T-helper 2 cell treated with Interferon-gamma antibody and Interleukin-4, amounts not matched to agents 100 ng/mL and 5 ng/mL, for 36 hours (primary cell): ENCODE results near the gene GGN. TPM values are rescaled to one million over a fixed set of nuclear protein-coding genes. Genes with fewer than 3 reads are reported as not detected.
"Not testable (repeated sequence)": the region's sequence is repeated elsewhere in the genome, so short reads cannot be mapped to it uniquely, and the experiment has no call there.

Experiments used
- intact Hi-C: fragments of 100-400 bp; cut with micrococcal nuclease; formaldehyde crosslinking; loops from one replicate; pipeline ENCODE4 v1.15.1; 2023
- total RNA-seq: library from RNA; stranded (reverse); gene quantifications from 2 replicates; pipeline ENCODE4 v1.2.3, GENCODE V29; 2022

Gene GGN
- total RNA-seq, 1 donor from 2014 or later = 0.11 TPM

GRCh38 chr19:38411898-38412297 lies 24.1 kb upstream of the GGN start:
- intact Hi-C loops = not testable (repeated sequence)

- intact Hi-C loops = no loop called here
These were observed 23.3 kb upstream of the GGN start for GRCh38 chr19:38411041-38411712.

GRCh38 chr19:38410407-38410806 lies 22.6 kb upstream of the GGN start:
- intact Hi-C loops = not testable (repeated sequence)

DNA sequence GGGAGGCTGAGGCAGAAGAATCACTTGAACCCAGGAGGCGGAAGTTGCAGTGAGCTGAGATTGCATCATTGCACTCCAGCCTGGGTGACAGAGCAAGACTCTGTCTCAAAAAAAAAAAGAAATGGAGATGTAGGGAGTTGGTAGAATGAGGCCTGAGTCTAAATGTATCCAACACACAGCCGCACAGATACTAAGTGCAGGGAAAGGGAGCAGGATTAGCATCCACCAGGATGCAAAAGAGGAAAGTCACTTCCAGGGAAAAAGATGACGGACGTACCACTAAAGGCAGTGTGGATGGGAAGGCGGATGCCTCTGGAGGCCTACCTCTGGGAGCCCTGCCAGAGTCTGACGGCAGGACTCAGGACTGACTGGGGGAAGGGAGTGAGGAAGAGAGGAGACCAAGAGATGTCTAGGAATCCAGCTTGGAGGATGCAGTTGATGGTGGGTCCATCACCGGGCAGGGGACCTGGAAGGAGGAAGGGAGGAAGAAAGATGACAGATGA lies 21.8 kb upstream of the GGN start:
- intact Hi-C loops = no loop called here

- intact Hi-C loops = no loop called here
These were observed 17.4 kb upstream of the GGN start for GRCh38 chr19:38405276-38405675.

DNA sequence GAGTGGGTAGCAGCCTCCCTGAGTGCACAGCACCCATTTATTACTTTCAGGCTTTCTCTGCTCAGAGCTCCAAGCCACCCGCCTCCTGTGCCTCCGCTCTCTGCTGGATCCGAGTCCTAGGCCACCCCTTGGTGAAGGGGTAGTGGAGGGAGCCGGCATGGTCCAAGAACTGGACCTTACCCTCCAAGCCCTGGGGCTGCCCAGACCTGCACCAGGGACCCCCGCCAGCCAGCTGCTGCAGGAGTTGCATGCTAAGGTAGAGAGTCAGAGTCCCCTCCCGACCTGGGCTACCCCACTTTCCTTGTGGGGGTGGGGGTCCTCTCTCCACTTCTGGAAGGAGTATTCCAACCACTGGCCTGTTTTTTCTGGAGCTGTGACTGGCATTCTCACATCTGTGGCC lies 17.0 kb upstream of the GGN start:
- intact Hi-C loops = loop anchor here (5.0 kb wide), 1 partner anchor 447 kb away; no protein-coding TSS in a partner anchor

- intact Hi-C loops = loop anchor here (1.0 to 5.0 kb wide), 9 partner anchors 14 to 550 kb away; partner anchors contain the start of genes EIF3K, GGN, MRPS12 and NFKBIB
These were observed 15.3 kb upstream of the GGN start, which contains the start of gene FAM98C for GRCh38 chr19:38402967-38403674. Gene FAM98C, plus strand, starts transcription at chr19:38403093. Its CDS starts 61 bp downstream, at chr19:38403154.

GRCh38 chr19:38402623-38402966 lies 14.8 kb upstream of the GGN start:
- intact Hi-C loops = loop anchor here (1.0 to 5.0 kb wide), 6 partner anchors 14 to 550 kb away; partner anchors contain the start of genes EIF3K, GGN, NFKBIB and PSMD8

- intact Hi-C loops = loop anchor here (5.0 kb wide), 1 partner anchor 451 kb away; no protein-coding TSS in a partner anchor
These were observed 13.3 kb upstream of the GGN start for GRCh38 chr19:38401148-38401547.

DNA sequence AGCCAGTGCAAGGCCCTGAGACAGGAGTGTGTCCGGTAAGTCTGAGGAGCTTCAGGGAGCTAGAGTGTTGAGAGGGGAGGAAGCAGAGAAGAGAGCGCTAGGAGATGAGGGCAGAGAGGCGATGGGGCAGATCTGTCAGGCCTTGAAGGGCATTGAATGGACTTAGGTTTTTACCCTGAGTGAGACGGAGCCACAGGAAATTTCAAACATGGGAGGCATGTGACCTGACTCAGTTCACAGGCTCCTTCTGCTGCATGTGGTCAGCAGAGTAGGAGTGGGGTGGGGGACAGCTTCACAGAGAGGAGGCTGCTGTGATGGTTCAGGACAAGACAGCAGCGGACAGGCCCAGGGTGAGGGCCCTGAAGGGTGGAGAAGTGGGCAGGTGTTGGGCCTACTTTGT lies 12.5 kb upstream of the GGN start:
- intact Hi-C loops = loop anchor here (5.0 kb wide), 1 partner anchor 452 kb away; no protein-coding TSS in a partner anchor

DNA sequence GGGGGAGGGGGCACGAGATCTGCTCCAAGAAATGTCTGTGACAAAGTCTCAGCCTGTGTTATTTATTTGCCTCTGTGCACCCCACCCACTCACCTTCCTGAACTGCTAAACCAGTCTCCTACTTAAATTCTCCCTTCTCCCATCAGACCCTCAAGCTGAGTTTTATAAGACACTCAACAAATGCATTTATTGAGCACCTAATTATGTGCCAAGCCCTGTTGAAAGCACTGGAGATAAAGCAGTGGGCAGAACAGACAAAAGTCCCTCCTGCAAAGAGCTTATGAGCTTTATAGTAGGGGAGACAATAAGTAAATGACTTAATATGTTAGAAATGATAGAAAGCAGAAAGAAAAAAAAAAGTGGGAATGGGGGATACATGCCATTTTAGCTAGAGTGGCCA lies 11.7 kb upstream of the GGN start:
- intact Hi-C loops = no loop called here

GRCh38 chr19:38399081-38399480 lies 11.2 kb upstream of the GGN start:
- intact Hi-C loops = no loop called here

DNA sequence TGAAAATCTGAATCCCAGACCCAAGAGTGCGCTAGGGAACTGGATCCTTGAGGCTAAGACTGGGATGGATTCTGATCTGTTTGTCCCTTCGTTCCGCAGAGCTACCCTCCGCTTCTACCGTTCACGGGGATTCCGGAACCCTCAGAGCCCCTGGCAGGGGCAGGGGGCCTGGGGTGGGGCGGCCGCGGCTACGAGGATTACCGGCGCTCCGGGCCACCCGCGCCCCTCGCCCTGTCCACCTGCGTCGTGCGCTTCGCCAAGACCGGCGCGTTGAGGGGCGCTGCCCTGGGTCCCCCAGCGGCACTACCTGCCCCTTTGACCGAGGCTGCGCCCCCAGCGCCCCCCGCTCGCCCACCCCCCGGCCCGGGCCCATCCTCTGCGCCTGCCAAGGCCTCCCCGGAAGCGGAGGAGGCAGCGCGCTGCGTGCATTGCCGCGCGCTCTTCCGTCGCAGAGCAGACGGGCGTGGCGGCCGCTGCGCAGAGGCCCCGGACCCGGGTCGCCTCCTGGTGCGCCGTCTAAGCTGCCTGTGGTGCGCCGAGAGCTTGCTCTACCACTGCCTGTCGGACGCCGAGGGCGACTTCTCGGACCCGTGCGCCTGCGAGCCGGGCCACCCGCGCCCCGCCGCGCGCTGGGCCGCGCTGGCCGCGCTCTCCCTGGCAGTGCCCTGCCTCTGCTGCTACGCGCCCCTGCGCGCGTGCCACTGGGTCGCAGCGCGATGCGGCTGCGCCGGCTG lies 7.7 kb upstream of the GGN start:
- intact Hi-C loops = no loop called here

GRCh38 chr19:38394488-38394887 lies 6.7 kb upstream of the GGN start:
- intact Hi-C loops = no loop called here

DNA sequence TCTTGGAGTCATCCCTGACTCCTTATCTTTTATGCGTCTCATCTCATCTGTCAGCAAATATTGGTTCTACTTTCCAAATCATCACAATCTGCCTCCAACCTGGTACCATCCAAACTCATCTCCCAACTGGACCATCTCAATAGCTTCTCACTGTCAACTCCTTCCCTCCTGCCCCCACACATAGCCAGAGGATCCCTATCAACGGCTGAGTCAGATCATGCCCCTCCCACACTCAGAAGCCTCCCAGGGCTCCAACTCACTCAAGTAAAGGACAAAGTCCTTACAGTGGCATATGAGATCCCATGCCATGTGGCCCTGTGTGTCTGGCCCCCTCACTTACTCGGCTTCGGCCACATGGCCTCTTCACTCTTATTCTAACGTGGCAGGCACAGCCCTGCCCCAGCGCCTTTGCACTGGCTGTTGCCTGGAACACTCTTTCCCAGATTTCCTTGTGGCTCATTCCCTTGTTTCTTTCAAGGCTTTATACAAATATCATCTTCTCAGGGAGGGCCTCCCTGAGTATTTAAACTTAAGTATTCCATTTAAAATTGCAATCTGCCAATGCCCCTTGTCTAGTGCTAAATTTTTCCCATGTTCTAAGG lies 5.0 kb upstream of the GGN start:
- intact Hi-C loops = no loop called here

GRCh38 chr19:38391911-38392464 lies 4.2 kb upstream of the GGN start:
- intact Hi-C loops = no loop called here

- intact Hi-C loops = loop anchor here (2.0 to 5.0 kb wide), 3 partner anchors 13 to 53 kb away; partner anchors contain the start of genes CATSPERG and FAM98C
These were observed 2.4 kb upstream of the GGN start for GRCh38 chr19:38389957-38390924.

DNA sequence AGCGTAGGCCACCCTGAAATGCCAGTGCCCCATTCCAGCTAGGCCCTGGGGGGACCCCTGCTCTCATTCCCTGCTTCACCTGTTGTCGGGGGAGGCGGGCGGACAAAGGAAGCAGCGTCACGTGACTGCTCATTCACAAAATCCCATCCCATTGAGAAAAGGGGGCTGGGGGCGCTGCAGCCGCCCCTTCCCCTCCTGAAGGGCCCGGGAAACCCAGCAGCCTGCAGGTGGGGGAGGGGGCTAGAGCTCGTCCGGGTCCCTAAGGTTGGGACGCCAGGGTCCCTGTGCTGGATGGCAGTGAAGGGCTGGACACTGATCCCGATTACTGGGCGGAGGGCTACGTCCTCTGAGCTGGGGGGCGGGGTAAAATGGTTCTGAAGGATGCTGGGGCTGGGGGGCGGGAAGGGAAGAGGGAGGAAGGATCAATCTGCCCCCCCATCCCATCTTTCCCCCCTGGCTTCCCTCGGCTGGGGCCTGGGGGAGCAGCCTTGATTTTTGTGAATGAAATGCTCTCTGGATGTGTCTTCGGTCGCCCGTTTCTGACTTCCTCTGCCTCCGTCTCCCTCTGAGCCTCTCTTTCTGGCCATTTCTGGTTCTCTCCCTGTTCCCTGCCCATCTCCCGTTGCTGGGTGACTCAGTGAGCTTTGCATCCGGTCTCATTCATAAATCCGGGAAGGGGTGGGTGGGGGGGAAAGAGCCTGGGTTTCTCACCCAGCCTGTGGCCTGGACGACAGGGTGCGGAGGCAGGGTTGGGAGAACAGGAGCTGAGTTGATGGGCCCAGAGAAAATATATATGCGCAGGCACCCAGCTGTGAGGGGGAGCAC lies 1.5 kb upstream of the GGN start:
- intact Hi-C loops = loop anchor here (2.0 to 5.0 kb wide), 3 partner anchors 13 to 52 kb away; partner anchors contain the start of genes CATSPERG and FAM98C
